Pancreas (tissue), 10 donors: ENCODE results near the gene C1orf167. TPM values are rescaled to one million over a fixed set of nuclear protein-coding genes. Genes with fewer than 3 reads are reported as not detected.

Experiments
- ATAC-seq, 4 donors: fragments of 200-7000 bp; cut with Tn5 transposase; one replicate each; pipeline versions ENCODE4 v1.8.0 to v1.9.1; 2020; ENCODE audit warnings: mild to moderate bottlenecking in 4 of 4, moderate library complexity in 4 of 4
- DNase-seq, 6 donors: peaks; one replicate each; pipeline ENCODE4 v3.0.0-alpha.2; 2020
- FAIRE-seq: peaks from 2 replicates; lab custom pipeline; 2012; peaks lifted over from hg19 to GRCh38; lab: Jason Lieb, UNC
- H3K27ac ChIP-seq, 4 donors: fragments of 200-600 bp; sonication (generic); 1 replicate in 3 of 4; 2 replicates in 1 of 4; pipeline versions ENCODE4 v1.5.0 to v1.8.0; 2020
- H3K27me3 ChIP-seq, 4 donors: fragments of 200-600 bp; one replicate each; pipeline ENCODE4 v1.8.0; 2021
- H3K36me3 ChIP-seq, 3 donors: fragments of 200-600 bp; sonication (generic) in 1 of 3; one replicate each; pipeline versions ENCODE4 v1.5.0 to v1.8.0; 2020 to 2021
- H3K4me1 ChIP-seq, 3 donors: fragments of 200-600 bp; one replicate each; pipeline ENCODE4 v1.8.0; 2021
- H3K4me3 ChIP-seq, 4 donors: fragments of 200-600 bp; sonication (generic) in 2 of 4; one replicate each; pipeline versions ENCODE4 v1.5.0 to v1.8.0; 2020 to 2021
- H3K9me3 ChIP-seq, 4 donors: fragments of 200-600 bp; one replicate each; pipeline ENCODE4 v1.8.0; 2021
- CTCF ChIP-seq, 4 donors: fragments of 200-600 bp; sonication (generic) in 3 of 4; IDR thresholded peaks; one replicate each; pipeline versions ENCODE4 v1.5.0 to v1.8.0; 2021; ENCODE audit warnings: antibody characterized with exemption in 4 of 4
- WGBS, 2 donors: extraction: QIAGEN DNeasy Blood & Tissue Kit; methylation state at CpG; one replicate each; pipeline ENCODE4 v1.1.7; 2013; 5-methylcytosine and 5-hydroxymethylcytosine counted together
- intact Hi-C, 3 donors: fragments of 100-400 bp; cut with DNase I; formaldehyde crosslinking; loops; one replicate each; pipeline versions ENCODE4 v1.11.1 to v1.14.2; 2022
- polyA plus RNA-seq, 2 donors: library from polyadenylated mRNA; stranded (reverse); fragments of 200-250 nt; gene quantifications; one replicate each; pipeline ENCODE4 v1.2.3, GENCODE V29; 2013
- total RNA-seq, 6 donors: library from RNA; stranded (reverse); fragmentation: NEBNext Ultra II Directional in 4 of 6; extraction: Animal tissue kit (Norgen Biotek cat#: 25700) in 4 of 6; gene quantifications; one replicate each; pipeline versions ENCODE4 v1.2.1 to v1.2.4, GENCODE V29; 2021 to 2023
- donor health status: healthy with polysubstance abuse.
- donor health status: DM: no; HTN: no; CAD: no; lungs with moderate emphysema.
- donor health status: DM: no; HTN: no; CAD: no.
- donor health status: control.
- donor health status: control.
- donor health status: Bipolar disorder and iron deficiency.
- donor health status: DM: yes; HTN: yes; CAD: no.
- donor health status: DM: no; HTN: no; CAD: no.
- donor health status: DM: no; HTN: no; CAD: no.
- donor health status: DM: yes; HTN: yes; CAD: no.

The C1orf167 gene
- total and polyA plus RNA-seq, 8 donors, result 0.37 to 1.4 (median 0.85) TPM; not detected in 5

- no peak for DNase-seq
- TF ChIP-seq CTCF (IDR thresholded peaks at IDR 0.05), result no peak
- Histone ChIP-seq H3K4me3 (no peak overlapping the region), H3K27me3 (no peaks in the 10 kb centered on the region), H3K36me3 (no peaks in the 10 kb centered on the region), H3K9me3 (no peaks in the 10 kb centered on the region), H3K4me1 (peaks cover 5 to 16% (median 6%) of the 10 kb centered on the region in 3 donors), H3K27ac (no peak overlapping the region)
- 80 to 85% methylated on average over 6 of the region's 6 CpGs for WGBS, 2 donors
- ATAC-seq, result no peak
- FAIRE-seq, result no peak
- intact Hi-C loops, result no loop called here
Observed at GRCh38 chr1:11738783-11739182, 23.2 kb upstream of the C1orf167 start.

GRCh38 chr1:11740258-11741192, 21.5 kb upstream of the C1orf167 start:
- WGBS, 2 donors, result 73 to 81% methylated on average over 15 of the region's 15 CpGs
- FAIRE-seq, result no peak
- no peak overlapping the region for H3K27ac ChIP-seq
- H3K4me1 ChIP-seq, result peaks cover 6 to 21% (median 7%) of the 10 kb centered on the region in 3 donors
- no peak for TF ChIP-seq CTCF (IDR thresholded peaks at IDR 0.05)
- no peak for DNase-seq
- H3K9me3 ChIP-seq, result no peaks in the 10 kb centered on the region
- intact Hi-C loops, result no loop called here
- H3K36me3 ChIP-seq, result no peaks in the 10 kb centered on the region
- no peaks in the 10 kb centered on the region for H3K27me3 ChIP-seq
- ATAC-seq, result no peak
- no peak overlapping the region for H3K4me3 ChIP-seq

DNA sequence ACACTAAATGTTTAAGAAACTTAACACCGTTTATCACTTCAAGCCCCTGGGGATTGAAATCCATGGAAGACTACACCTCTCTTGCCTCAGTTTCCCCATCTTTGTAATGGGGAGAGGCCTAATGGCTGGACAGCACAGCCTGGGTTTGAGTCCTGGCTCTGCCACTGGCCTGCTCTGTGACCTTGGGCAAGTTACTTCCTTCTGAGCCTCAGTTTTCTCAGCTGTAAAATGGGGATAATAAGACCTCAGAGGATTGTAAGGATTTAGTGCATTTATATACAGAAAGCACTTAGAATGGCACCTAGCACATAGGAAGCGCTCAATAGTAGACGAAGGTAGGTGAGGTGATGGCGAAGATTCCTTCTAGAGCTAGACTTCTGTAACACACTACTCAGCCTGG, 20.5 kb upstream of the C1orf167 start:
- Histone ChIP-seq H3K4me1 (peaks cover 6 to 30% (median 12%) of the 10 kb centered on the region in 3 donors), H3K27ac (no peak overlapping the region), H3K9me3 (no peaks in the 10 kb centered on the region), H3K36me3 (no peaks in the 10 kb centered on the region), H3K27me3 (no peaks in the 10 kb centered on the region), H3K4me3 (no peak overlapping the region)
- intact Hi-C loops, result no loop called here
- no peak for FAIRE-seq
- no peak for DNase-seq
- ATAC-seq, result no peak
- WGBS, 2 donors, result 89 to 94% methylated on average over 4 of the region's 4 CpGs
- no peak for TF ChIP-seq CTCF (IDR thresholded peaks at IDR 0.05)

DNA sequence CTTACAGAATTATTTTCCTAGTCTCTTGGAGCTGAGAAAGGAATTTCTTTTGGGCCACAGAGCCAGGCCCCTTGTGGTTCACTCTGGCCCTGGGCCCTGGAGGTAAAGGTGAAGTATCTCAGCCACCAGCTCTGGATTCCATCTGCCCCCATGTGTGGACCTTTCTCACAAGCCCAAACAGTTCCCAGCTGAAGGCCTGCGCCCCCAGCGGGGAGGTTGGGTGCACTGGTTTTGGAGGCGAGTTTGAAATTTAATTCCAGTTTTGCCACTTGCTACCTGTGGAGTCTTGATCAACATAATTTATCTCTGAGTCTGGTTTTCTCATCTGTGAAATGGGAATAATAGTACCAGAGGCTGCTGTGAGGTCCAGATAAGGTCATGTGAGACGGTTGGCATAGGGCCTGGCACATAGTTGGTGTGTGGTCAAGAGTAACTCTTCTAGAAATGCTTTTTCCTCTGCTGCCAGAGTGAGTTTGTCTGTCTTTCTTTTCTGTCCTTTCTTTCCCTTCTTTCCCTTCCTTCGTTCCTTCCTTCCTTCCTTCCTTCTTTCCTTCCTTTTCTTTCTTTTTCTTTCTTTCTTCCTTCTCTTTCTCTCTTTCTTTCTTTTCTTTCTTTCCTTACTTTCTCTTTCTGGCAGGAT, 20.0 kb upstream of the C1orf167 start:
- WGBS, 2 donors, result 77 to 83% methylated on average over 5 of the region's 5 CpGs
- peaks cover 8 to 33% (median 8%) of the 10 kb centered on the region in 3 donors for H3K4me1 ChIP-seq
- H3K4me3 ChIP-seq, result no peak overlapping the region
- DNase-seq, result no peak
- H3K27ac ChIP-seq, result no peak overlapping the region
- no peaks in the 10 kb centered on the region for H3K9me3 ChIP-seq
- no peak for TF ChIP-seq CTCF (IDR thresholded peaks at IDR 0.05)
- ATAC-seq, result no peak
- no peak for FAIRE-seq
- intact Hi-C loops, result no loop called here
- no peaks in the 10 kb centered on the region for H3K36me3 ChIP-seq
- H3K27me3 ChIP-seq, result no peaks in the 10 kb centered on the region
